RWPE1 (cell line): Measurements from ENCODE around the gene SDC3.
A peak's percentile ranks its signal among the peaks of the same experiment; 100 is the strongest.

Experiments
- CTCF ChIA-PET: fragments of 350-600 bp; sonication (Branson Sonifier 250); formaldehyde crosslinking; extraction: SDS; loops from one replicate; lab custom pipeline; 2021; lab: Yijun Ruan, JAX
- POLR2A ChIA-PET: fragments of 400-600 bp; formaldehyde crosslinking; extraction: SDS; loops from one replicate; lab custom pipeline; 2020; ENCODE audit warnings: antibody characterized with exemption; ENCODE audit not compliant: low non-redundant PET; lab: Yijun Ruan, JAX
- DNase-seq: peaks from one replicate; pipeline ENCODE4 v3.0.0; 2012; ENCODE audit warnings: low spot score
- H3K27ac ChIP-seq: fragments of 450-650 bp; 2 replicates; pipeline ENCODE4 v1.5.1; 2017
- TF ChIP-seq, protein P1 (sequence below): fragments of 450-650 bp; conservative IDR thresholded peaks from 2 replicates; pipeline ENCODE4 v1.5.1; 2017; ENCODE audit warnings: low read depth, mild to moderate bottlenecking

The SDC3 gene

DNA sequence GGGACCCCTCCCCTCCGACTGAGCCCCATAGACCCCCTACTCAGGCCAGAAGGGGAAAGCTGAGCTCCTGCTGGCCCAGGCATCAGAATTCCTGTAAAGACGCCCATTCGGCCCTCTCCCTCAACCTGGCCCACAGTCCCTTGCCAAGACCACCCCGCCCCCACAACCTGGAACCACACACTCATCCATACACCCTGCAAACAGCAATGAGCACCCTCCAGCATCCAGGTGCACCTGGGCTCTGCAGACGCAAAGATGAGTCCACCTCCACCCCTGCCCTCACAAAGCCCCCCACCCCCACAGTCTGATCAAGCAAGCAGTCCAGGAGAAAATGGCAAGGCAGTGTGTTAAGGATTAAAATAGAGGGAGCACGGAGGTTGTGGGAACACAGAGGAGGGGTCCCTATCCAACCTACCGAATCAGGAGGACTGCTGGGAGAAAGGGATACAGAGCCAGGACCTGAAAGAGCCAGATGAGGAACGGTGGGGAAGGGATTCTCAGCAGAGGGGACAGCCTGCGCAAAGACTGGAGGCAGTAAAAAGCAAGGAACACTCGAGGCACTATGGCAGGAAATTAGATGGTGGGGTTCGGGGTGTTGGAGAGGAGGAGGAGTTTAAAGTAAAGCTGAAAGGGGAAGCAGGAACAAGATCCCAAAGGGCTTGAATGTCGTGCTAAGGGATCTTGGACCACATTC lies 83.7 kb downstream of the SDC3 start:
- H3K27ac ChIP-seq = peak overlapping the region; percentile 94
- no peak for DNase-seq
- ChIA-PET CTCF (interaction anchor here (0.6 to 1.7 kb wide), 4 partner anchors 12 to 80 kb away, joined by 3 to 7 read pairs (median 3); no protein-coding TSS in a partner anchor), POLR2A (no interaction called here)
- TF ChIP-seq, protein P1, sequence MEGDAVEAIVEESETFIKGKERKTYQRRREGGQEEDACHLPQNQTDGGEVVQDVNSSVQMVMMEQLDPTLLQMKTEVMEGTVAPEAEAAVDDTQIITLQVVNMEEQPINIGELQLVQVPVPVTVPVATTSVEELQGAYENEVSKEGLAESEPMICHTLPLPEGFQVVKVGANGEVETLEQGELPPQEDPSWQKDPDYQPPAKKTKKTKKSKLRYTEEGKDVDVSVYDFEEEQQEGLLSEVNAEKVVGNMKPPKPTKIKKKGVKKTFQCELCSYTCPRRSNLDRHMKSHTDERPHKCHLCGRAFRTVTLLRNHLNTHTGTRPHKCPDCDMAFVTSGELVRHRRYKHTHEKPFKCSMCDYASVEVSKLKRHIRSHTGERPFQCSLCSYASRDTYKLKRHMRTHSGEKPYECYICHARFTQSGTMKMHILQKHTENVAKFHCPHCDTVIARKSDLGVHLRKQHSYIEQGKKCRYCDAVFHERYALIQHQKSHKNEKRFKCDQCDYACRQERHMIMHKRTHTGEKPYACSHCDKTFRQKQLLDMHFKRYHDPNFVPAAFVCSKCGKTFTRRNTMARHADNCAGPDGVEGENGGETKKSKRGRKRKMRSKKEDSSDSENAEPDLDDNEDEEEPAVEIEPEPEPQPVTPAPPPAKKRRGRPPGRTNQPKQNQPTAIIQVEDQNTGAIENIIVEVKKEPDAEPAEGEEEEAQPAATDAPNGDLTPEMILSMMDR = no peak

DNA sequence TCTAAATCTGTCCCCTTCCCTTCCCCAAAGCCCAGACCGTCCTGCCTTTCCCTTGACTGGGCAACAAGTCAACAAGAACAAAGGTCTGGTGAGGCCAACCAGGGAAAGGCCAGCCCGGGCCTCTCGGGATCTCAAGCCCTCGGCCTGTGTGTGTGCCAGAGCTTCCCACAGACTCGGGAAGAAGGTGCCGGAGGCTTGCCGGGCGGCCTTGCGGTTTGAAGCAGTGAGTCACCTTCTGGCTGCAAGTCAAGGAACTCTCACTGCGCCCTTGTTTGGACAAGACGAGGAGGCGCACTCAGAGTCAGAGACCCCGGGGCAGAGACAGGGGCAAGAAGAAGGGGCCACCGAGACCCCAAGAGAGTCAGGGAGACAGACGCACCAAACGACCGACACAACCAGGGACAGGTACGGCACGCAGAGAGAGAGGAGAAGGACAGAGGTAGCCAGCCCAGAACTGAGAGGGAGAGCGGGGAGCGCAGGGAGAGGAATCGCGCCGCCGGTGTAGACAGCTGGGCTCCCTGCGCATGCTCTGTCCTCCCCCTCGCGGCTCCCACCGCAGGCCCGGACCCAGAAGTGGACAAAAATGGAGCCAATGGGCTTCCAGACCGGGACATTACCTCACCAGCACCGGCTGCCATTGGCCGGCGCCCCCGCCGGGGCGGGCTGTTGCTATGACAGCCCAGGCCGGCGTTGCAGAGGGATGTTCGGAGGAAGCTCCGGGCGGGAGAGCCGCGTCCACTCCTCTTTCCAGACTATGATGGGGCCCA lies 84.4 kb downstream of the SDC3 start:
- POLR2A ChIA-PET = no interaction called here

GRCh38 chr1:30823627-30823968 lies 85.0 kb downstream of the SDC3 start:
- H3K27ac ChIP-seq = peak overlapping the region; percentile 94
- ChIA-PET CTCF (interaction anchor here (1.1 to 1.7 kb wide), 2 partner anchors 22 to 87 kb away, joined by 5 to 7 read pairs; no protein-coding TSS in a partner anchor), POLR2A (no interaction called here)
- peak; percentile 13 for DNase-seq
- TF ChIP-seq, protein P1 = no peak

More for the DNA sequence above, 84.4 kb downstream of the SDC3 start:
- TF ChIP-seq, protein P1 = no peak
- DNase-seq = peak; percentile 99
- CTCF ChIA-PET = interaction anchor here (0.6 to 1.7 kb wide), 4 partner anchors 11 to 692 kb away, joined by 3 to 7 read pairs (median 4); no protein-coding TSS in a partner anchor
- peak overlapping the region; percentile 94 for H3K27ac ChIP-seq

- ChIA-PET CTCF (interaction anchor here (1.1 to 1.7 kb wide), 2 partner anchors 21 to 88 kb away, joined by 5 to 7 read pairs; no protein-coding TSS in a partner anchor), POLR2A (no interaction called here)
- TF ChIP-seq, protein P1 = no peak
- peak overlapping the region; percentile 94 for H3K27ac ChIP-seq
- DNase-seq = no peak
Observed at GRCh38 chr1:30822966-30823581, 85.5 kb downstream of the SDC3 start.

DNA sequence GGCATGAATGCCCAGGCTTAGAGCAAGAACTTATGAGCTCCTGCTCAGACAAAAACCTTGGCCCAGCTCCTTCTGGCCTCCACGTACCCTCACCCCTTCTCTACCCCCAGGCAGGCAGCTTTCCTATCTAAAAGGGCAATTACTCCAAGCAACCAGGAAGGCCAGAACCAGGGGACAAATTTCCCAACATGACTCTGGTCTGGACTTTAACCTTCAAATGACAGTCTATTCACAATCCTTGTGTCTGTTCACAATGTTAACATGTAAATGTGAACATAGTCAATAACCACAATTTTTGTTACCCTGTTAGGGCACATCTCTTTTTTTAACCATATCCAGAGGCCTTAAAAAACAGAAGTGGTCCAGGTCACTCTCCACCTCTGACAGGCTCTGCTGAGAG lies 86.6 kb downstream of the SDC3 start:
- CTCF ChIA-PET = no interaction called here
- DNase-seq = no peak
- peak overlapping the region; percentile 22; the same call in 1 of the 2 replicates for H3K27ac ChIP-seq
- TF ChIP-seq, protein P1 = no peak
- POLR2A ChIA-PET = no interaction called here

GRCh38 chr1:30820299-30820698 lies 88.3 kb downstream of the SDC3 start:
- H3K27ac ChIP-seq = no peak overlapping the region
- ChIA-PET CTCF (interaction anchor here (0.6 to 1.0 kb wide), 3 partner anchors 81 to 372 kb away, joined by 3 to 4 read pairs (median 3); no protein-coding TSS in a partner anchor), POLR2A (no interaction called here)
- TF ChIP-seq, protein P1 = no peak
- no peak for DNase-seq
